Stimulated activated CD8-positive, alpha-beta memory T cell treated with anti-CD3 and anti-CD28 coated beads, Interleukin-4, amount 100 ng/mL, for 24 hours (primary cell): ENCODE data around the gene NELFE.
"Not testable (repeated sequence)": the region's sequence is repeated elsewhere in the genome, so short reads cannot be mapped to it uniquely, and the experiment has no call there.

ENCODE experiments used
- DNase-seq: peaks from one replicate; pipeline ENCODE4 v3.0.0-alpha.2; 2020; ENCODE audit warnings: low read depth

Gene NELFE

GRCh38 chr6:31915756-31916155 is 43.0 kb downstream of the NELFE start:
- no peak for DNase-seq

- DNase-seq: no peak
Observed at GRCh38 chr6:31915351-31915750, 43.4 kb downstream of the NELFE start.

GRCh38 chr6:31911826-31912585 is 46.8 kb downstream of the NELFE start:
- DNase-seq: no peak

- not testable (repeated sequence) for DNase-seq
Observed at GRCh38 chr6:31909298-31909697, 49.5 kb downstream of the NELFE start.

GRCh38 chr6:31908791-31909190 is 50.0 kb downstream of the NELFE start:
- DNase-seq: no peak

- DNase-seq: not testable (repeated sequence)
Observed at GRCh38 chr6:31908255-31908654, 50.5 kb downstream of the NELFE start.

- DNase-seq: no peak
Observed at GRCh38 chr6:31907158-31907813, 51.5 kb downstream of the NELFE start.

- DNase-seq: not testable (repeated sequence)
Observed at GRCh38 chr6:31906727-31907126, 52.0 kb downstream of the NELFE start.

GRCh38 chr6:31906122-31906521 is 52.6 kb downstream of the NELFE start:
- DNase-seq: no peak

- no peak for DNase-seq
Observed at GRCh38 chr6:31905041-31905440, 53.7 kb downstream of the NELFE start.

- no peak for DNase-seq
Observed at GRCh38 chr6:31903957-31904356, 54.8 kb downstream of the NELFE start.
